H1 (cell line): ENCODE results near the gene EBF3.

Source experiments
- CBX5 ChIP-seq: fragments of 300-800, 300-1000 bp; sonication (generic); IDR thresholded peaks from 2 replicates; pipeline ENCODE4 v1.7.1; 2016; ENCODE audit warnings: antibody characterized with exemption, low read length, low read depth
- KDM1A ChIP-seq: fragments of 200-600, 300-600 bp; sonication (generic); IDR thresholded peaks from 2 replicates; pipeline ENCODE4 v1.7.1; 2016; ENCODE audit warnings: mild to moderate bottlenecking, low read length, borderline replicate concordance
- SIN3A ChIP-seq, 2 experiments: IDR thresholded peaks in 1 of 2; conservative IDR thresholded peaks in 1 of 2; 2 replicates each; pipeline ENCODE4 v1.6.1; 2011 to 2012; ENCODE audit warnings: low read length in 2 of 2, improper control_type of control experiment in 1 of 2, low read depth in 1 of 2, mild to moderate bottlenecking in 1 of 2
- TAF1 ChIP-seq: IDR thresholded peaks from 2 replicates; pipeline ENCODE4 v1.6.1; 2011; ENCODE audit warnings: mild to moderate bottlenecking, low read depth, low read length
- ZNF274 ChIP-seq: IDR thresholded peaks from 2 replicates; pipeline ENCODE4 v1.7.0; 2012; ENCODE audit warnings: low read length, borderline replicate concordance; ENCODE audit errors: extremely low read depth

GRCh38 chr10:129942019-129942277 is 22.1 kb downstream of the EBF3 start:
- TF ChIP-seq TAF1 (no peak), ZNF274 (no peak), SIN3A (conservative IDR thresholded peaks at IDR 0.05 in 1 of 2, IDR thresholded peaks at IDR 0.05 in 1 of 2; ENCODE audit: low read depth in 1 of 2, low read length in 2 of 2) (no peak), CBX5 (no peak), KDM1A (no peak)
